Measurements from ENCODE around the gene DGKB.
A peak's percentile ranks its signal among the peaks of the same experiment; 100 is the strongest.

Gene DGKB

DNA sequence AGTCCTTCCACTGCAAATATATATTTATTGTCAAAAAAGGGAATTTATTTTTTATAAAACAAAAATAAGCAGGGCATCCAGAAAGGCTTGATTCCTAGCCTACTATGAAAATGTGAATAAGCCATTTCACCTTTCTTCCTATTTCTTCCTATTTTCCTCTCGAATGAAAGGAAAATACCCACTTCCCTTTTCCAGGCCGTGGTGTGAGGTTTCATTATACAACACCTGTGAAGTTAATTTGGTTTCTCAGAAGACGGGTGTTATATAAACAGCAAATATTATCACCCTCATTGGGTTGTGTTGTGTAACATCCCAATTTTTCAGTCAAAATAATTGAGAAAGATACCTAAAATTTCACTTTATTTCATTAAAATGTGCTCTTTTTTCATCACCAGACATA, 214.3 kb downstream of the DGKB start:
- no peak for DNase-seq (ENCODE audit: low spot score)

DNA sequence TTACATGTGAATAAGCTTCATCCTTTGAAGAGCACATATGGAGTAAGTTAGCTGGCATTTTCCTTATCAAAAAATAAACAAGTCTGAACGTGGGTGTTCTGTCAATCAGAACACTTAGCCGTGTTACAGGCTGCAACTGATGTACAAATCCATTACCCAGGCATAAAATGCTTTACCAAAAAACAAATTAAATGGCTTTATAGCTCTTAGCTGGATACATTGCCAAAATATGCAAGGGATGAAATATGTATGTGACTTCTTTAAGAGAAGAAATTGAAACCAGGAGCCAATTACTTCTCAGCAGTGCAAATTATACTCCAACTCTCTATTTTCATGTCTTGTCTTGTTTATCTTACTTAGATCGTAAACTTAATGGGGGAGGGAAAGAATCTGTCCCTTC, 214.8 kb downstream of the DGKB start:
- DNase-seq (ENCODE audit: low spot score) = no peak

DNA sequence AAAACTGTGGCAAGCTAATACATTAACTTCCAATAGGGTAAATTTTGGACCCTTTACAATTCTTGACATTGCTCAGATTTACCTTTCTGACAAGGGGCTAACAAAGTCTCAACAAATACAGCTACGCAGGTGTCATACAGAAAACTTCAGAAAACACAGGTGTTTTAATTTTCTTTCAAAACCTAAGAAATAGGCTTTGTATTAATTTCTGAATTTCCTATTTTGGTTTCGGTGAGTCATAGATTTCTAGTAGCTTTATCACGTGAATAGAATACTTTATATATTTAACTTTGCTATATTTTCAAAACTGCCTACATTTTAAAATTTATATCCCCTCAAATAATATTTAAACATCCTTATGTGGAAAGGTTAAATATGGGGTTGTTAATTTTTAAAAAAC, 215.3 kb downstream of the DGKB start:
- DNase-seq (ENCODE audit: low spot score) = no peak

DNA sequence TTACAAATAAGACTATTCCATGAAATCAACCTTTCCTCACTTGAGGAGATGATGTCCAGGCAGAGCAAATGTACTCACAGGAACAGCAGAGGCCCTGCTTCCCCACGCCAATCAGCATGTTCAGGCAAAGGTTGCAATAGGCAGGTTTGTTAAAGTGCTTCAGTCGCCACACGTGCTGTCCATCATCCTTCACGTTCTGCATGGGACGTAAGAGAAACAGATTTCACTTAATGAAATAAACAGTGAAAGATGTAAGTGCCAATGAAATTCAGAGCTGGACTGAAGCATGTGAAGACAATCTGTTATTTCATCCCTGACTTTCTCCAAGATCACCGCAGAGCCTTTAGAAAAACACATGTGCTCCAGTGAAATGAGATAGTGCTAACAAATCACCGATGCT, 217.4 kb downstream of the DGKB start:
- no peak for DNase-seq (ENCODE audit: low spot score)

DNA sequence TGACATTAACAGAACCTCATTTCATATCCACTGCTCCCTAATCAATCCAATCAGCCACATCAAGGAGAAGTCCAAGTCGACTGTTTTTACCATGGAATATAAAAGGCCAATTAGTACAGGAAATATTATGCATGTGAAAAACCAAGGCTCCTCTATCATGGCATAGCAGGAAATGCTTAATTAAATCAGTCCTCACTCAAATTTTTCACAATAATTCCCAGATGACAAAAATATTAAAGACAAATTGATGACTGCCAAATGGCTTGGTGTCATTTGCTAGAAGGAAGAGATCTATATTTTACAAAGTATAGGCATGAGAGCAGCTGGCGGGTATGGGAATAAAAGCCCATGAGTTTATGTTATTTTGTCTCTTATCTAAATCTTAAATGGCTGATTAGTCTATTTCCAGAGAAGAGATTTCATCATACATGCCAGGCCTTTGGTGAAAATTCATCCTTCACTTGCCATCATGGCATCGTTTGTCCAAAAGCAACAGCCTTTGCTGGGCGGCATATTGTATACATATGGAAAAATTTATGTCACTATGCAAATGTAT, 219.6 kb downstream of the DGKB start:
- no peak for DNase-seq (ENCODE audit: low spot score)

DNA sequence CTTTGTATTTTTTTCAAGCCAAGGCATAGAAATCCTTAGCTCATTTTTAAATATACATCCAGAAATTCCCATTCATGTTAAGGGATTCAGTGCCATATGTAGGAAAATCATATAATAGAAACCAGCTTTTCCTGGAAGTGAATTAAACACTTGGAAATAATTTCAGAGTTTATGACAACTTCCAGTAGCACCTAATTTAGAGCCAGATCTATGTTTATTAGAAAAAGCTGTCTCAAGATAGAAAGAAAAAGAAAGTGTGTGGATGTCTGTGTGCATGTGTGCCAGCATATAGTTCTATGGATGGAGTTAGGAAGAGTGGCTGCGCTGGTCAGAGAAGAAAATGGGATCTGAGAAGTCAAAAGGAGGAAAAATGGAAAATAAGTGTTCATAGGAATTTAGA, 225.7 kb downstream of the DGKB start:
- no peak for DNase-seq (ENCODE audit: low spot score)

DNA sequence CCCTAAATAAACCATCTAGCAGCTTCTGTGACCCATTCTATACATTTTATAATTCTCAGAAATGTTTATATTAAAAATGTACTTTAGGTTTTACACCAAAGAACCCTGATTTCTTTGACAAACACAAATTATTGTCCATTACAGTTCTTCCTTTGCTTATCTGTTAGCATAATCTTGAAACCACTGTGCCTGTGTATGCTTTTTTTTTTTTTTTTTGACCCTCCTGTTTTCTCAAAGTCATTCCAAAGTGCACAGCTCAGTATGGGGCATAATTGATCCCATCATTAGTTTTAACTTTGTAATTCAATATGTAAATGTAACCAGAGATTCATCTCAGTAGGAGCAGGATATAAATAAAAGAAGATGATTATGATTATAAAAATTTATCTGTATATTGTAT, 229.3 kb downstream of the DGKB start:
- no peak for DNase-seq (ENCODE audit: low spot score)

DNA sequence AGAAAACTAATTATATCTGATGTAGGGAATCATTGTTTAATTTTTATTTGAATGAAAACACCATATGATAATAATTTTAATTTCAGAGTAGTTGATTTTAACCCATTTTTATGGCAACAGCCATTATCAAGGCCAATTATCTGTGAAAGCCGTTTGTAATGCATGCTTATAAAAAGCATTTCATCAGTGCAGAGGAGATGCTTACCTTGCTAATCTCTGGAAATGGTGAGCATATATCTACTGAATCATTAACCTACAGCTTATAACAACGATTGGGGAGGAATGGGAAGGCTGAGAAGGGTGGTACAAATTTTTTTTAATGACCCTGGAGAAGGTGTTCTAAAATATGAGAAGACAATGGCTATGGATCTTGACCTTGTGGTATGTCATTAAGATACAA, 235.6 kb downstream of the DGKB start:
- no peak for DNase-seq (ENCODE audit: low spot score)

DNA sequence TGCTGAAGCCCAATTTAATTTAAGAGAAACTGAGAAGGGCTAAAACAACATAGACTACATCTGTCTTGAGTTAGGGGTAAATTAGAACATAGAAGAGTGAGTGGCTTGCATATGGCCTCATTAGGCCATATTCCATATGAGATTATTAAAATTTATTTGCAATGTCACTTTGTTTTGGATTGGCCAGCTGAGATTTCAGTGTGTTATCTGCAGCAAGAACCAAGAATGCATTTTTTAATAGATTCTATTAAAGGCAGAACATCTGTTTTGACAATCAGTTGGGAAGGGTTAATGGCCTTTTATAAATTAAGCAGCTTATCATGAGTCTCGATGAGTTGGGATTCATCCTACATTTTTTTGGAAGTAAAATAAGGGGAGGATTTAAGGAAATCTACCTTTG, 236.2 kb downstream of the DGKB start:
- no peak for DNase-seq (ENCODE audit: low spot score)

DNA sequence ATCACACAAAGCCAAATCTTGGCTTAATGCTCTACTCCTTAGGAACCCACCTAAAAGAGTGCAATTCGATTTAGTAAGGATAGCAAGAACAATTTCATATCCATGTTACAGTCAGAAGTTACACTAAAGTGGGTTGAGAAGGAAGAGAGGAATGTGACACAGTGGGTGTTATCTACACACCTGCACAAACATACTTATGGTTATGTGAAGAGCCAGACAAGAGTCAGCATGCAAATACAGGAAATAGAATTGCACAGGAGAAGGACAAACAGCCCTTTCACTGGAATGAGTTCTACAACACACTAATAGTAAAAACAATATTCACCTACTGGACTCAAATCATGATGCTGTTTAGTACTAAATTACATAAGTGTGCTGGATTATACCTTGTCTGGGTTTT, 262.8 kb downstream of the DGKB start:
- no peak for DNase-seq (ENCODE audit: low spot score)

DNA sequence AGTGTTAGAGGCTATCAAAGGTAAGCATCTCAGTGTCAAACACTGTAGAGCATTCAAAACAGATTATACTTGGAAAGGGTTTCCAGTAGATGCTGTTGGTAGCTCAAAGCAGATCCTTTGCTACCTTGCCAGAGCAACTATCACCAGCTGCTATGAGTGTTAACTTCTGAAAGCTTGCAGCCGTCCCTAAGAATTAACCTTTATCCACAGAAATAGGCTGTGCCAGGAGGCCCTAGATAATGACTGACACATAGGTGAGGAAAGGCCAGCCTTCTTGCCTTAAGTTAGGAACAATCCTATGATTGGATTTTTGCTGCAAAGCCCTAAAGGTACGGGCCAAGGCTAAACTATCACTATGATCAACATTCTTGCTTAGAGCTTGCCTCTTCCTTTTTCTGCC, 263.2 kb downstream of the DGKB start:
- DNase-seq (ENCODE audit: low spot score) = no peak

DNA sequence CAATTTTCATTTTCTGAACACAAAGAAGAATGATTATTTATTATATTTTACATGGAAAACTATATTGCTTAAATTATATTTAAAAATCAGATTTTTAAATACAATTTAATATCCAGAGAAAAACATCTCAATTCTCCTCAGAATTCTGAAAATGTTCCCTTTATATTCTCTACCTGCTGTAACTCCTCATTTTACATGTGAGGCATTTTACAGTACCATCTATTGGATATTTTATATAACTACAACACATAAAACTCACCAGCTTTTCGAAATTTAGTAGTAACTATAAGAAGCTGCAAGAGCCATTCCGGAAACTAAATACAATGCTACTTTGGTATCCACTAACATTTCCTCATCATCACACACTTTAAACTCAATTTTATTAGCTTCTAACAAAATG, 264.6 kb downstream of the DGKB start:
- DNase-seq (ENCODE audit: low spot score) = no peak

DNA sequence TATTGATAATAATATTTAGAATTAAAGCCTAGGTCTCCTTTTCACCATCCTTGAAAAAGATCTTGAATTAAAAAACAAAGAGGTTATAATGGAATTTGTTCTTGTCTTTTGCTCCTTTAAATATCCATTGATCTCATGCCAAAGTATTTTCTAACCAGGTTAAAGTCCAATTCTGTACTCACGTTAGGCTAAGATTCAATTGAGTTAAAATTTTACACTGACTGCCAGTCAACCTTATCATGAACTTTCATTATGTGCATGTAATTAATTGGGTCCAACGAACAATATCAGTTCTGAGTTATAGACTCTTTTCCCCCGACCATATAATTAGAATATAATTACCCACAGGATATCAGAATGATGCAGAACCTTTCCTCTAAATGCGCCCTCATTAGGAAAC, 266.6 kb downstream of the DGKB start:
- no peak for DNase-seq (ENCODE audit: low spot score)

DNA sequence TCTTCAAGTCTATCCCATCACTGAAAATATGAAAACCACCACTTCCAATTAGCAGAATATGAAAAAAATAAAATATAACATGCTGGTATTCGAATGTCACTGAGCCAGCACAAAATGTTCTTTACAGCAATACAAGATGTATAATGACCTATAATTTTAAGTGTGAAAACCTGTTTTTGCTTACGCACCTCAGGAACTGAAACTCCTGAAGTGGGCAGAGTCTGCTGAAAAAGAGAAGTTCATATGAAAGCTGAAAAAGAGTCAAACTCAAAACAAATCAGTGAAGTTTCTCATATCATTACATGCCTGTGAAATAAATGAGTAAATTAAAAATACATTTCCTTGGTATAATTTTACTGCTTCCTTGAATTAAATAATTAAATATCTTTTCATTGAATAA, 272.5 kb downstream of the DGKB start:
- no peak for DNase-seq (ENCODE audit: low spot score)

DNA sequence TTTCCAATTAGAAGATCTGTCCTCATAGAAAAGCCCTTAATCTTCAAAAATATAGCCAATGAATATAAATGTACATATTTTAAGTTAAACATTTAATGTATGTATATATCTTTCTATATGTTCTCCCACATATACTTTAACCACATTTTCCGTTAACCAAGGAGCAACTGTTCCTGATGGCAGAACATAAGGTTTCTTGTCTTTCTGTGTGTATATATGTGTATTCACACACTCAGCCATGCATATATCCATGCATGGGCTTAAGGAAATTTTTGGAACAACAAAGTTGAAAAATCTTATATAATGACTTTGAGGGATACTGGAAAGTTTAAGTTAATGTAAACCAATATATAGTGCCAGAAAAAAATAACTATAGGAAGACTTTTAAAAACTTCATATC, 274.0 kb downstream of the DGKB start:
- DNase-seq (ENCODE audit: low spot score) = no peak

DNA sequence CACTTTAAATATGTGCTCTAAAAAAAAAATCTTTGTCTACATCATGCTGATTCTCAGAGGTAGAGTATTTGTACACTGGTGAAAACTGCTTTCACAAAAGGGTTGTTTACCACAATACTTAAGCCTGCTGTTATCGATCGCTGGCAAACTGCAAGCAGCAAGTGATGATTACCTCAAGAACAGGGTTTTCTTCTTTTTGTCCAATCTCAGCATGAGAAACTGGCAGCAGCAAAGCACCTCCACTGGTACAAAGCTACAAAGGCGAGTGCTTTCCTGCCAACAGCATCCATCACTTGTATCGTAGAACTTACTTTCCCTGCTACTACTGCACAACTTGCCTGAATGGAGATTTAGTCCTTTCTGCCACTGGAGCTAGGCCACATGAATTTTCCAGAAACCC, 276.5 kb downstream of the DGKB start:
- DNase-seq (ENCODE audit: low spot score) = no peak

DNA sequence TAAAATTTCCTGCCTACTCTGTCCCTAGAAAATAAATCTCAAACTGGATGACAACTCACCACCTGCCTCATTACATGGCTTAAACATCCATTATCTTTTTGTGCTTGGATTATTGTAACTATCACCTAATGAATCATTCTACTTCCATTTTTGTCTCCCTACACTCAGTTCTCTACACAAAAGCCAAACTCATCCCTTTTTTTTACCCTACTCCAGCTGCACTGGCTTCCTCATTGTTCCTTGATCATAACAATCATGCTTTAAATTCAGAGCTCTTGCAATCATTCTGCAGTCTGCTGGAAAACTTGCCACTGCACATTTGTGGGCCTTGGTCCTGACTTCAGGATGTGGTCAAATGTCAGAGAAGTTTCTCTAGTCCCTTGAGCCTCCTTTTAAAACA, 280.0 kb downstream of the DGKB start:
- DNase-seq (ENCODE audit: low spot score) = no peak

DNA sequence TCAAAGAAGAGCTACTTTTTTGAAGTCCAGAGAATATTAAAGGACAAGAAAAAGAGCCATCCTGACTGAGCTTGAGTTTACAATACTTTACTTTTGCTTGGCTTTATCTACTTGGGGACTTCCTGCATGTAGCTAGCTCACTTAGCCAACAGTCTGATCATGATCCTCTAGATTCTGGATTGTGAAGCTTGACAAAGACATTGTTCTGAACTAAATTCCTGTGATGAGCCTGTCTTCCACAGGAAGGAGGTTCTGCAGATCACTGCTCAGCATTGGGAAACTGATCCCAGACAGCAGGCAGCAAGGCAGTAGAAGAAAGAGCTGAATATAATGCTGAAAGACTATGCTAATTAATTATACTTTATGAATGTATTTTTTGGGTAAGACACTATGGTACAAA, 296.4 kb downstream of the DGKB start:
- DNase-seq (ENCODE audit: low spot score) = peak; percentile 32

DNA sequence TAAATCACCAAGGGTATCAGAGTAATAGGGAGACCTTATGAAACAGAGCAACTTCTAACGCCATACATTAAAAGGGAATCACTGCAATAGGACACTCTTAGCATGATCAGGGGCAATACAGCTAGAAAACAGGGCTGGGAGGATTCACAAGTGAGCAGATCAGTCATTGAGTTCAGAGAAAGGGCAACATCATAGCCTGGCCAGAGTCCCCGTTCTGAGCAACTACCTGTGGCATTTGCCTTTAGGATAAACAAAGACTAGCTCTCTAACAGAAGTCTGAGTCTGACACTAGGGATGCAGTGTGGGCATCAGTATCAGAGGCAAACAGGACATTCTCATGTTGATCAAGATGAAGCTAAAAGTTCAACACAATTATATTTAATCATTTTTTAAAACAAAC, 297.9 kb downstream of the DGKB start:
- DNase-seq (ENCODE audit: low spot score) = peak; percentile 9

DNA sequence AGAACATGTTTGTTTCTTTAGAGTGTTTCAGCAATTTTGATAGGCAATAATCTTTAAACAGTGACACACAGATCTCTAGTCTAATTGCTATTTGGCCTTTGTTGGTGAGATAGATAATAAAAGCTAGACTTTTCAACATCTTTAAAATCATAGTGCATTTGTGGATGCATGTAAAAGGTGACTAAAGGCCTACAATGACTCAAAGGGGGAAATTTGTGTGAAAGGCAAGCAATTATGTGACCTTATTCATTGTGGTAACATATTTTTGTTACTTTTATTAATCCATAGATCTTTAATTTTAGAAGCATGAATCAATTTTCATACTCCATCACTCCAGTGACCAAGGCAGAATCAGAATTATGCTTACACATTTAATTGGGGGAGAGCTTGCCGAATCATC, 299.7 kb downstream of the DGKB start:
- no peak for DNase-seq (ENCODE audit: low spot score)

DNA sequence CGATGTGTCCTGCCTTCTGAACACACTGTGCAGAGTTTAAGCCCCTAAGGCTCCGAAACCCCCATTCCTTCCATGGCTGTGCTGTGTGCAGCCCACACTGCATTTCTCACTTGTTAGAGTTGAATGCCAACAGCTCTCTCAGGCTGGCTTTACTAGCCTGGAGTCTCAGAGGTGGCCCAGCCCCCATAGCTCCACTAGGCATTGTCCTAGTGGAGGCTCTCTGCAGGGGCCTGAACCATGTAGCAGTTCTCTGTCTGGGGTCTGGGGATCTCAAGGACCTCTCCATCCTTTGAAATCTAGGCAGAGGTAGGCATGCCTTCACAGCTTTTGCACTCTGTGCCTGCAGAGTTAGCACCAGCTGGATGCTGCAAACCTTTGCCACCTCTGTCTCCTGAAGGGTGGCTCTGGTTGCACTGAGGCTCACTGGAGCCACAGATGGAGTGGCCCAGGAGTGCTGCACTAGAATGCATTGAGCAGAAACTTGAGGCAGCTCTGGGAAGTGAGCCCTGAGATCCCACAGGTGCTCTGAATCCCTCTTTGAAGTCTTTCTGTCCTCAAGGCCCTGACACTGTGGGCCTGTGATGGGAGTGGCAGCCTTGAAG, 301.7 kb downstream of the DGKB start:
- no peak for DNase-seq (ENCODE audit: low spot score)

DNA sequence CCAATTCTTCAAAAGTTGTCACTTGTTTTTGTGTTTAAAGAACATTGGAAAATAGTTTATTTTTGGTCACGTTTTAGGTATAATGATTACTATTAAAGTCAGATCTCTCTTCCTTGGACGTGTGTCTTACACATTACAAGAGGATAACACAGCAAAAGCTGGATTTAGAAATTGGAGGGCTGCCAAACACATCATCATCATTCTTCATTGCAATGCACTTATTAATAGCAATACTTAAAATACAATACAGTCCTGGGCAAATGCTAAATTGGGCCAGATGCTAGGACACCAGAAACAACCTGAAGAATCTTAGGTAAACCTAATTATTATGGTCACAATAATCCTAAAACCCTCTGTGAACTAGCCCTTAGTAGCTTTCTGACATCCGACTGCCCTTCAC, 303.6 kb downstream of the DGKB start:
- no peak for DNase-seq (ENCODE audit: low spot score)

DNA sequence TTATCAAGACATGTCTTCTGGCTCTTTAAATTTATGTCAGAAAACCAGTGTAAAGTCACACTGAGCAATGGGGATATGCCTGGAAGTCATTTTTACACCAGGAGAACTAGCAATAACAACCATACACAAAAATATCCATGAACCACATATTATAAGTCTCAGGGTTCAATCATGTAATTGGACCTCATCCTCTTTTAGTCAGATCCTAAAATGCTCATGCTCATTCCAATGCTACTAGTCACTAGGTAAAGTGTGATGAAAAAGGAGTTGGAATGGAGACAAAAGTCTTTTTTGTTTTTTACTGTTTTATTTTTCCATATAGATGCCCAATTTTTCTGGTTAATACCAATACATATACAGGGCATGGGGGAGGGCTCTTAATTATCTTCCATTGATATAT, 306.1 kb downstream of the DGKB start:
- DNase-seq (ENCODE audit: low spot score) = peak; percentile 10

DNA sequence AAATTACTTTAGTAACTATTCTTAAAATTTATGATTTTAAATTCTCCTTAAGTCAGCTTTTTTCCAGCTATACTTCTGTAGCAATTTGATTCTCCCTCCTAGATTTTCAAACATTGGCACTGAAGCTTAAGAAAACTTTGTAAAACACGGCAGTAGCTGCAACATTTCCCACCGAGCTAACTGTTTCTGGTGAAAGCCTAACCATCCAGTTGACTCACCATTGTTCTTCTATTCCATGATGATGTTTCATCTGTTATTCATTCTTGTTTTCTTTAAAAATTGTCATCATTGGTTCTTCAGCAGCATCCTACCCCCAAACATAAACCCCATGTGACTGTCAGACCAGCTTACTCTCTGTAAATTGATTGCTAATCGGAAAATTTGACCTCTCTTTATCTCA, 312.3 kb downstream of the DGKB start:
- no peak for DNase-seq (ENCODE audit: low spot score)

DNA sequence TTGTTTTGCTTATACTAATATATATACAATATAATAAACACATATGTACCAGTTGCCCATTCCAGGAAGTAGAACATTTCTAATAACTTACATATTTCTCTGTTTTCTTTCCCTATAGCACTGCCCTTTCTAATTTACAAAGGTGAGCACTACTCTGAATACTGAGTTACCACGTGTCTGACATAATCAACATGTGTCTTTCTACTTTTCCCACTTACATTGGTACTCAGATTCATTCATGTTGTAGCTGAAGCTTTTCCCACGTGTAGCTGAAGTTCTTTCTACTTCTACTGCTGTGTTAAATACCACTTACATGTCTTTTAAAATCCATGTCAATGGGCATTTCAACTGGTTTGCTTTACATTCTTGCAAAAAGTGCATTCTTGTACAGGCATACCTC, 317.3 kb downstream of the DGKB start:
- DNase-seq (ENCODE audit: low spot score) = no peak
